A549 (cell line): Measurements from ENCODE around the gene ZNF467. TPM values are rescaled to one million over a fixed set of nuclear protein-coding genes. Genes with fewer than 3 reads are reported as not detected.
A peak's percentile ranks its signal among the peaks of the same experiment; 100 is the strongest.

Experiments
- ATAC-seq, 2 experiments: fragments of 200-7000 bp in 1 of 2; fragments of >200 bp in 1 of 2; cut with Nextera tagmentation in 1 of 2; cut with Tn5 transposase in 1 of 2; 3 replicates each; pipeline versions ENCODE4 v1.8.0 to v1.9.1; 2018 to 2020; ENCODE audit warnings: mild to moderate bottlenecking in 1 of 2, moderate library complexity in 1 of 2
- CTCF ChIA-PET: fragments of 300-600 bp; sonication (Branson Sonifier 250); formaldehyde crosslinking; extraction: SDS; loops from one replicate; lab custom pipeline; 2021; ENCODE audit warnings: antibody characterized with exemption, inconsistent platforms; lab: Yijun Ruan, JAX
- POLR2A ChIA-PET: fragments of 350-600 bp; formaldehyde crosslinking; extraction: SDS; loops from one replicate; lab custom pipeline; 2021; ENCODE audit warnings: antibody characterized with exemption, inconsistent platforms; lab: Yijun Ruan, JAX
- DNase-seq, 2 experiments: peaks; one replicate each; pipeline versions ENCODE4 v3.0.0 to v3.0.0-alpha.2; 2011 to 2016; ENCODE audit warnings: low read depth in 1 of 2, low spot score in 1 of 2
- FAIRE-seq: peaks from 2 replicates; lab custom pipeline; 2011; peaks lifted over from hg19 to GRCh38; lab: Jason Lieb, UNC
- H3K27ac ChIP-seq, 2 experiments: fragments of >200 bp; sonication (Bioruptor Twin); formaldehyde crosslinking; 3 replicates each; pipeline ENCODE4 v1.5.1; 2016 to 2017
- H3K4me1 ChIP-seq: fragments of >200 bp; sonication (Bioruptor Twin); formaldehyde crosslinking; 3 replicates; pipeline ENCODE4 v1.6.1; 2016
- H3K4me2 ChIP-seq: fragments of >200 bp; sonication (Bioruptor Twin); formaldehyde crosslinking; 3 replicates; pipeline ENCODE4 v1.6.1; 2016
- H3K4me3 ChIP-seq: fragments of >200 bp; sonication (Bioruptor Twin); formaldehyde crosslinking; 3 replicates; pipeline ENCODE4 v1.5.1; 2016
- H3K9me3 ChIP-seq: fragments of >200 bp; sonication (Bioruptor Twin); formaldehyde crosslinking; 3 replicates; pipeline ENCODE4 v1.6.1; 2016
- ATOH8 ChIP-seq: fragments of 250-450 bp; sonication (Bioruptor Pico); IDR thresholded peaks from 2 replicates; pipeline ENCODE4 v1.5.0; 2020; ENCODE audit warnings: low read depth, mild to moderate bottlenecking, moderate library complexity
- CBX2 ChIP-seq: fragments of 200-600 bp; sonication (generic); IDR thresholded peaks from 2 replicates; pipeline ENCODE4 v1.6.1; 2016; ENCODE audit warnings: low read depth, mild to moderate bottlenecking, borderline replicate concordance
- CHD2 ChIP-seq: fragments of 150-350 bp; IDR thresholded peaks from 2 replicates; pipeline ENCODE4 v1.6.1; 2014; ENCODE audit warnings: low read length; ENCODE audit not compliant: partially characterized antibody
- EHMT2 ChIP-seq: fragments of 200-600 bp; sonication (generic); IDR thresholded peaks from 2 replicates; pipeline ENCODE4 v1.6.1; 2016; ENCODE audit warnings: antibody characterized with exemption, low read depth, mild to moderate bottlenecking, moderate library complexity
- ESRRA ChIP-seq: fragments of 150-350 bp; IDR thresholded peaks from 2 replicates; pipeline ENCODE4 v1.6.1; 2014; ENCODE audit warnings: mild to moderate bottlenecking, low read length, borderline replicate concordance
- FOXS1 ChIP-seq: fragments of 250-450 bp; sonication (Bioruptor Pico); IDR thresholded peaks from 2 replicates; pipeline ENCODE4 v1.5.0; 2020; ENCODE audit warnings: mild to moderate bottlenecking, moderate library complexity
- HDAC2 ChIP-seq: fragments of 200-600 bp; sonication (generic); IDR thresholded peaks from 2 replicates; pipeline ENCODE4 v1.6.1; 2016
- HOXA7 ChIP-seq: fragments of 250-450 bp; sonication (Bioruptor Pico); IDR thresholded peaks from 2 replicates; pipeline ENCODE4 v1.5.0; 2020; ENCODE audit warnings: mild to moderate bottlenecking, moderate library complexity
- HOXB13 ChIP-seq: fragments of 250-450 bp; sonication (Bioruptor Pico); IDR thresholded peaks from 2 replicates; pipeline ENCODE4 v1.5.0; 2020; ENCODE audit warnings: low read depth, mild to moderate bottlenecking, moderate library complexity
- KDM1A ChIP-seq: fragments of 200-600 bp; sonication (generic); IDR thresholded peaks from 2 replicates; pipeline ENCODE4 v1.6.1; 2016; ENCODE audit warnings: low read depth, mild to moderate bottlenecking
- MAFK ChIP-seq: fragments of 450-650 bp; IDR thresholded peaks from 2 replicates; pipeline ENCODE4 v1.6.1; 2014; ENCODE audit not compliant: partially characterized antibody
- NFE2L2 ChIP-seq: fragments of 150-350 bp; conservative IDR thresholded peaks from 2 replicates; pipeline ENCODE4 v1.6.1; 2014; ENCODE audit warnings: low read length
- NPAS2 ChIP-seq: fragments of 250-450 bp; sonication (Bioruptor Pico); IDR thresholded peaks from 2 replicates; pipeline ENCODE4 v1.8.0; 2022; ENCODE audit warnings: mild to moderate bottlenecking, moderate library complexity, borderline replicate concordance
- PBX3 ChIP-seq: IDR thresholded peaks from 2 replicates; pipeline ENCODE4 v1.6.1; 2012
- PHF8 ChIP-seq: fragments of 200-600 bp; sonication (generic); IDR thresholded peaks from 2 replicates; pipeline ENCODE4 v1.6.1; 2016; ENCODE audit warnings: low read depth, mild to moderate bottlenecking, antibody characterized with exemption, moderate library complexity, borderline replicate concordance
- POLR2A ChIP-seq: IDR thresholded peaks from 2 replicates; pipeline ENCODE4 v1.6.1; 2012; ENCODE audit warnings: mild to moderate bottlenecking, low read length
- RARB ChIP-seq: fragments of 250-450 bp; sonication (Bioruptor Pico); IDR thresholded peaks from 2 replicates; pipeline ENCODE4 v1.8.0; 2021; ENCODE audit warnings: mild to moderate bottlenecking, moderate library complexity
- RCOR1 ChIP-seq: fragments of 150-350 bp; IDR thresholded peaks from 2 replicates; pipeline ENCODE4 v1.6.1; 2014; ENCODE audit warnings: antibody characterized with exemption, low read length, low read depth
- RNF2 ChIP-seq: fragments of 200-600 bp; sonication (generic); IDR thresholded peaks from 2 replicates; pipeline ENCODE4 v1.6.1; 2016; ENCODE audit warnings: low read depth, mild to moderate bottlenecking, antibody characterized with exemption, moderate library complexity, borderline replicate concordance
- SMC3 ChIP-seq: fragments of >200 bp; sonication (Bioruptor Twin); formaldehyde crosslinking; IDR thresholded peaks from 3 replicates; pipeline ENCODE4 v1.6.1; 2018; ENCODE audit warnings: inconsistent platforms
- TP53 ChIP-seq: fragments of 250-450 bp; sonication (Bioruptor Pico); IDR thresholded peaks from 2 replicates; pipeline ENCODE4 v1.5.0; 2021; ENCODE audit warnings: mild to moderate bottlenecking, moderate library complexity
- USF2 ChIP-seq: fragments of 450-650 bp; IDR thresholded peaks from 2 replicates; pipeline ENCODE4 v1.6.1; 2014; ENCODE audit warnings: antibody characterized with exemption
- ZFP36 ChIP-seq: fragments of 450-650 bp; IDR thresholded peaks from 2 replicates; pipeline ENCODE4 v1.6.1; 2014; ENCODE audit warnings: borderline replicate concordance; ENCODE audit not compliant: partially characterized antibody
- ZNF302 ChIP-seq: fragments of 250-450 bp; sonication (Bioruptor Pico); IDR thresholded peaks from 2 replicates; pipeline ENCODE4 v1.9.0; 2021; ENCODE audit warnings: inconsistent platforms, mild to moderate bottlenecking, moderate library complexity
- ZSCAN20 ChIP-seq: fragments of 250-450 bp; sonication (Bioruptor Pico); IDR thresholded peaks from 2 replicates; pipeline ENCODE4 v1.8.0; 2022; ENCODE audit warnings: mild to moderate bottlenecking, moderate library complexity
- WGBS: methylation state at CpG from one replicate; pipeline ENCODE4 v1.1.6; 2017; ENCODE audit errors: missing lambda C conversion rate; 5-methylcytosine and 5-hydroxymethylcytosine counted together
- polyA plus RNA-seq, 4 experiments: library from polyadenylated mRNA; depleted of rRNA in 3 of 4; stranded (reverse); fragments of >200 nt; fragmentation: RNase III in 1 of 4; extraction: RNeasy Plus Mini Kit Qiagen cat#74134 plus additional on column Dnase treatment in 1 of 4; gene quantifications; 2 replicates in 3 of 4; 3 replicates in 1 of 4; pipeline ENCODE4 v1.2.3, GENCODE V29; 2011 to 2017

The ZNF467 gene
- polyA plus RNA-seq, 2 of the 4 experiments (the other 2 are of a cell fraction) = 3.1 to 3.3 TPM

GRCh38 chr7:149770728-149771636, 2.4 kb downstream of the ZNF467 start:
- ATAC-seq (peak; percentile 10 to 39; a peak in 5 of 6 replicates), FAIRE-seq (no peak), DNase-seq (no peak)
- CTCF ChIA-PET = interaction anchor here (0.5 to 2.4 kb wide), 5 partner anchors 11 to 101 kb away, joined by 3 to 6 read pairs (median 3); no protein-coding TSS in a partner anchor
- Histone ChIP-seq H3K4me1 (peaks cover 16% of the 10 kb centered on the region), H3K4me2 (peak overlapping the region; percentile 97), H3K9me3 (no peaks in the 10 kb centered on the region), H3K4me3 (peak overlapping the region; percentile 90), H3K27ac (peak overlapping the region; percentile 85 to 99)
- TF ChIP-seq MAFK (no peak), HOXA7 (no peak), HDAC2 (no peak), NFE2L2 (no peak), CHD2 (no peak), USF2 (no peak), FOXS1 (no peak), RARB (no peak), POLR2A (no peak), ZSCAN20 (CRISPR knock-in tag) (no peak), HOXB13 (CRISPR knock-in tag) (no peak)
- 69% methylated on average over 11 of the region's 16 CpGs for WGBS
- POLR2A ChIA-PET = no interaction called here

- no peaks in the 10 kb centered on the region for H3K9me3 ChIP-seq
- no peak overlapping the region for H3K27ac ChIP-seq
- ATAC-seq = no peak
- DNase-seq = no peak
- ChIA-PET POLR2A (no interaction called here), CTCF (interaction anchor here (0.9 to 2.4 kb wide), 7 partner anchors 11 to 66 kb away, joined by 3 to 6 read pairs (median 4); no protein-coding TSS in a partner anchor)
- no peak overlapping the region for H3K4me3 ChIP-seq
- 86% methylated on average over 1 of the region's 2 CpGs for WGBS
- no peak for TF ChIP-seq SMC3
- TF ChIP-seq TP53 = no peak
- no peak for TF ChIP-seq ESRRA
- TF ChIP-seq PHF8 = no peak
- no peak for TF ChIP-seq KDM1A
- no peak for TF ChIP-seq CBX2
- no peak for TF ChIP-seq HDAC2
- no peak for TF ChIP-seq RNF2
- TF ChIP-seq RCOR1 = no peak
- TF ChIP-seq PBX3 = no peak
- TF ChIP-seq ZFP36 = no peak
- H3K4me2 ChIP-seq = no peak overlapping the region
- FAIRE-seq = no peak
- peaks cover 16% of the 10 kb centered on the region for H3K4me1 ChIP-seq
These were observed 3.5 kb downstream of the ZNF467 start for GRCh38 chr7:149769915-149770314.

GRCh38 chr7:149768931-149769330, 4.5 kb downstream of the ZNF467 start:
- WGBS = 94% methylated on average over 5 of the region's 7 CpGs
- H3K9me3 ChIP-seq = no peaks in the 10 kb centered on the region
- ChIA-PET CTCF (interaction anchor here (0.9 to 4.0 kb wide), 7 partner anchors 10 to 106 kb away, joined by 3 to 12 read pairs (median 6); no protein-coding TSS in a partner anchor), POLR2A (no interaction called here)
- H3K4me3 ChIP-seq = no peak overlapping the region
- FAIRE-seq (no peak), ATAC-seq (no peak), DNase-seq (no peak)
- H3K4me1 ChIP-seq = peaks cover 12% of the 10 kb centered on the region
- H3K27ac ChIP-seq = no peak overlapping the region
- no peak overlapping the region for H3K4me2 ChIP-seq
- TF ChIP-seq POLR2A = no peak
- TF ChIP-seq ZNF302 (CRISPR knock-in tag) = no peak
- no peak for TF ChIP-seq RNF2
- TF ChIP-seq ESRRA = no peak
- TF ChIP-seq ATOH8 (CRISPR knock-in tag) = no peak
- no peak for TF ChIP-seq ZSCAN20 (CRISPR knock-in tag)
- no peak for TF ChIP-seq NPAS2 (CRISPR knock-in tag)
- TF ChIP-seq PBX3 = no peak
- no peak for TF ChIP-seq EHMT2
- TF ChIP-seq, all 56 proteins: peak for 0
